Neutrophil (primary cell): ENCODE results near the gene SFXN4.
A peak's percentile ranks its signal among the peaks of the same experiment; 100 is the strongest.

Source experiments
- H3K27ac ChIP-seq: fragments of 200-600 bp; sonication (generic); 2 replicates; pipeline ENCODE4 v1.5.1; 2016; ENCODE audit warnings: mild to moderate bottlenecking, moderate library complexity
- H3K27me3 ChIP-seq: fragments of 200-600 bp; sonication (generic); 2 replicates; pipeline ENCODE4 v1.6.0; 2016; ENCODE audit warnings: mild to moderate bottlenecking
- H3K36me3 ChIP-seq: fragments of 200-600 bp; sonication (generic); 2 replicates; pipeline ENCODE4 v1.5.1; 2017
- H3K4me1 ChIP-seq, 2 experiments: fragments of 200-600 bp in 1 of 2; sonication (generic) in 1 of 2; 1 replicate in 1 of 2; 2 replicates in 1 of 2; pipeline versions ENCODE4 v1.5.1 to v1.6.1; 2013 to 2016; ENCODE audit warnings: low read depth in 1 of 2, low read length in 1 of 2, mild to moderate bottlenecking in 1 of 2, moderate library complexity in 1 of 2; ENCODE audit not compliant: control insufficient read depth in 1 of 2, insufficient read depth in 1 of 2
- H3K4me3 ChIP-seq, 2 experiments: fragments of 200-600 bp in 1 of 2; sonication (generic) in 1 of 2; 1 replicate in 1 of 2; 2 replicates in 1 of 2; pipeline ENCODE4 v1.5.1; 2013 to 2016; ENCODE audit warnings: low read depth in 1 of 2, low read length in 1 of 2, mild to moderate bottlenecking in 1 of 2, moderate library complexity in 1 of 2
- H3K9me3 ChIP-seq: fragments of 200-600 bp; sonication (generic); 2 replicates; pipeline ENCODE4 v1.5.1; 2016
- CTCF ChIP-seq: fragments of 200-600 bp; sonication (generic); IDR thresholded peaks from 2 replicates; pipeline ENCODE4 v1.5.1; 2016; ENCODE audit warnings: antibody characterized with exemption

SFXN4 gene

GRCh38 chr10:119206603-119207365 is 41.3 kb upstream of the SFXN4 start:
- Histone ChIP-seq H3K27ac (peak overlapping the region; percentile 95), H3K27me3 (no peaks in the 10 kb centered on the region), H3K4me3 (peak overlapping the region; percentile 65 to 84), H3K9me3 (no peaks in the 10 kb centered on the region), H3K36me3 (no peaks in the 10 kb centered on the region), H3K4me1 (peaks cover 33 to 34% of the 10 kb centered on the region in 2 experiments)
- TF ChIP-seq CTCF: peak; percentile 77

GRCh38 chr10:119205894-119206602 is 40.5 kb upstream of the SFXN4 start:
- Histone ChIP-seq H3K4me3 (peak overlapping the region; percentile 65 to 84), H3K27ac (peak overlapping the region; percentile 95), H3K9me3 (no peaks in the 10 kb centered on the region), H3K36me3 (no peaks in the 10 kb centered on the region), H3K4me1 (peaks cover 33 to 34% of the 10 kb centered on the region in 2 experiments), H3K27me3 (no peaks in the 10 kb centered on the region)
- no peak for TF ChIP-seq CTCF

GRCh38 chr10:119203006-119203405 is 37.5 kb upstream of the SFXN4 start:
- no peak overlapping the region for H3K4me3 ChIP-seq
- no peaks in the 10 kb centered on the region for H3K9me3 ChIP-seq
- no peak overlapping the region for H3K27ac ChIP-seq
- H3K4me1 ChIP-seq: peaks cover 19 to 24% of the 10 kb centered on the region in 2 experiments
- no peak for TF ChIP-seq CTCF
- no peaks in the 10 kb centered on the region for H3K27me3 ChIP-seq
- no peaks in the 10 kb centered on the region for H3K36me3 ChIP-seq

GRCh38 chr10:119201233-119201632 is 35.7 kb upstream of the SFXN4 start:
- Histone ChIP-seq H3K4me3 (no peak overlapping the region), H3K4me1 (peaks cover 16 to 26% of the 10 kb centered on the region in 2 experiments), H3K27me3 (no peaks in the 10 kb centered on the region), H3K9me3 (no peaks in the 10 kb centered on the region), H3K27ac (no peak overlapping the region), H3K36me3 (no peaks in the 10 kb centered on the region)
- TF ChIP-seq CTCF: no peak

- no peaks in the 10 kb centered on the region for H3K36me3 ChIP-seq
- H3K27ac ChIP-seq: no peak overlapping the region
- H3K4me3 ChIP-seq: no peak overlapping the region
- no peaks in the 10 kb centered on the region for H3K27me3 ChIP-seq
- H3K9me3 ChIP-seq: no peaks in the 10 kb centered on the region
- H3K4me1 ChIP-seq: peaks cover 12 to 22% of the 10 kb centered on the region in 2 experiments
- TF ChIP-seq CTCF: no peak
These were observed 33.9 kb upstream of the SFXN4 start for GRCh38 chr10:119199231-119199992.
